Aortic smooth muscle cell (primary cell): ENCODE data around the gene POPDC3. TPM values are rescaled to one million over a fixed set of nuclear protein-coding genes. Genes with fewer than 3 reads are reported as not detected.

ENCODE experiments used
- total RNA-seq: library from RNA; depleted of rRNA; stranded (reverse); fragments of >200 nt; gene quantifications from 2 replicates; pipeline ENCODE4 v1.2.3, GENCODE V29; 2014

The POPDC3 gene, protein sequence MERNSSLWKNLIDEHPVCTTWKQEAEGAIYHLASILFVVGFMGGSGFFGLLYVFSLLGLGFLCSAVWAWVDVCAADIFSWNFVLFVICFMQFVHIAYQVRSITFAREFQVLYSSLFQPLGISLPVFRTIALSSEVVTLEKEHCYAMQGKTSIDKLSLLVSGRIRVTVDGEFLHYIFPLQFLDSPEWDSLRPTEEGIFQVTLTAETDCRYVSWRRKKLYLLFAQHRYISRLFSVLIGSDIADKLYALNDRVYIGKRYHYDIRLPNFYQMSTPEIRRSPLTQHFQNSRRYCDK
- 0.44 and 0.92 TPM in 2 replicates for total RNA-seq

DNA sequence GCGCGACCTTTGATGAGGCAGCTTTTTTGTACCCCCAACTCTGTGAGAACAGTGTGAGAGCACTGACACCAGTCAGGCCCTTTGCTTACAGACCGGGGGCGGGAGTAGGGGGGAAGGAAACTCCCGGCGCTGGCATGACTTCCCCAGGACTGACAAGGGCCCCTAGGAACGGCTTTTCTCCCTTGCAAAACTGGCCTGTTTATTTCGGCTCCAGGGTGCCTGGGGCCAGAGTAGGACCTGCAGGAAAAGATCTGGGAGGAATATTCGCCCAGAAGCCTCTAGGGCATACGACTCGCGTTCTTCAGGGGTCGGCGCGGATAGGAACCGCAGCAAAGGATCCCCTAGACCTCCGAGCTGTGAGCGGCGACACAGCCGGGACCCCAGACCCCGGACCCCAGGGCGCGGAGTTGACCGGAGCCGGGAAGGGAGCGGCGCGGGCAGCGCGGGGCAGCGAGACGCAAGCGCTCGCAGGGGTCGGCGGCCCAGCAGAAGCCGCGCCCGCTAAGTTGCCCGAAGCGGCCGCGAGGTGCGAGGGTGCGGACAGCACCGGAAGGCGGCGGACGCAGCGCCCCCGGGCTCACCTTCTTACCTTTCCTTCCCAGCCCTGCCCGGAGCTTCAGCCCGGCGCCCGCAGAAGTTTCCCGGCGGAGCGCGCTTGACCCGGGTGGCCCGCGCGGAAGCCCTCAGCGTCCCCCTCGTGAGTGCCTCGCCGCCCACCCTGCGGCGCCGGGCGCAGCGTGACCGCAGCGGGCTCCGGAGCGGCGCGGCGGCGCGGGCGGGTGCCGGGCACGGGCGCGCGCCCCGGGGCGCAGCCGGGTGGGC, at the start of gene POPDC3:
Gene POPDC3 (minus strand): TSS at position 771 of the 822 bp plus-strand sequence. CDS start 18,105 bp downstream, outside the sequence.

Other genes with a start within 250 kb of the POPDC3 start
- gene LIN28B, start 222.9 kb downstream of the POPDC3 start, total RNA-seq = not detected in 2 replicates
- 15.2 and 17.8 TPM in 2 replicates for gene PREP, start 223.1 kb upstream of the POPDC3 start, total RNA-seq